MG63 (cell line): ENCODE measurements around the gene TACC2. TPM values are rescaled to one million over a fixed set of nuclear protein-coding genes. Genes with fewer than 3 reads are reported as not detected.

Experiments used
- DNase-seq: peaks from one replicate; pipeline ENCODE4 v3.0.0-alpha.2; 2020
- H3K27me3 ChIP-seq: fragments of 250-450 bp; sonication (Bioruptor Pico); 2 replicates; pipeline ENCODE4 v1.5.1; 2020; ENCODE audit warnings: mild to moderate bottlenecking, moderate library complexity
- H3K36me3 ChIP-seq: fragments of 250-450 bp; sonication (Bioruptor Pico); 2 replicates; pipeline ENCODE4 v1.5.1; 2020; ENCODE audit warnings: mild to moderate bottlenecking, moderate library complexity
- H3K4me3 ChIP-seq: fragments of 250-450 bp; sonication (Bioruptor Pico); 2 replicates; pipeline ENCODE4 v1.5.1; 2020; ENCODE audit warnings: mild to moderate bottlenecking, moderate library complexity
- H3K9me3 ChIP-seq: fragments of 250-450 bp; sonication (Bioruptor Pico); 2 replicates; pipeline ENCODE4 v1.5.1; 2020; ENCODE audit warnings: mild to moderate bottlenecking, moderate library complexity
- total RNA-seq: library from RNA; depleted of rRNA; stranded (reverse); fragments of >200 nt; shearing (Covaris generic); gene quantifications from 2 replicates; pipeline ENCODE4 v1.2.3, GENCODE V29; 2014; ENCODE audit warnings: low replicate concordance

Gene TACC2
- total RNA-seq, 1 experiment from 2014 or later = 7.3 TPM

- DNase-seq = no peak
- Histone ChIP-seq H3K4me3 (no peak overlapping the region), H3K27me3 (no peaks in the 10 kb centered on the region), H3K36me3 (peaks cover 2% of the 10 kb centered on the region; the same call in 1 of the 2 replicates), H3K9me3 (no peaks in the 10 kb centered on the region)
Observed at GRCh38 chr10:122207596-122207995, 218.6 kb downstream of the TACC2 start.

- Histone ChIP-seq H3K9me3 (no peaks in the 10 kb centered on the region), H3K4me3 (no peak overlapping the region), H3K36me3 (peaks cover 2% of the 10 kb centered on the region; the same call in 1 of the 2 replicates), H3K27me3 (no peaks in the 10 kb centered on the region)
- no peak for DNase-seq
Observed at GRCh38 chr10:122208571-122209430, 219.8 kb downstream of the TACC2 start.

GRCh38 chr10:122210481-122211265, 221.7 kb downstream of the TACC2 start:
- no peak overlapping the region for H3K4me3 ChIP-seq
- DNase-seq = no peak
- H3K9me3 ChIP-seq = no peaks in the 10 kb centered on the region
- peaks cover 2% of the 10 kb centered on the region; the same call in 1 of the 2 replicates for H3K36me3 ChIP-seq
- H3K27me3 ChIP-seq = no peaks in the 10 kb centered on the region

- no peak for DNase-seq
- Histone ChIP-seq H3K27me3 (no peaks in the 10 kb centered on the region), H3K4me3 (no peak overlapping the region), H3K9me3 (no peaks in the 10 kb centered on the region), H3K36me3 (peaks cover 2% of the 10 kb centered on the region)
Observed at GRCh38 chr10:122213364-122213763, 224.4 kb downstream of the TACC2 start.

- no peak for DNase-seq
- Histone ChIP-seq H3K36me3 (peaks cover 2% of the 10 kb centered on the region), H3K4me3 (no peak overlapping the region), H3K27me3 (no peaks in the 10 kb centered on the region), H3K9me3 (no peaks in the 10 kb centered on the region)
Observed at GRCh38 chr10:122213766-122214165, 224.8 kb downstream of the TACC2 start.

- Histone ChIP-seq H3K4me3 (no peak overlapping the region), H3K27me3 (no peaks in the 10 kb centered on the region), H3K9me3 (no peaks in the 10 kb centered on the region), H3K36me3 (peaks cover 2% of the 10 kb centered on the region)
- no peak for DNase-seq
Observed at GRCh38 chr10:122216047-122216446, 227.1 kb downstream of the TACC2 start.

GRCh38 chr10:122219340-122219739, 230.4 kb downstream of the TACC2 start:
- DNase-seq = no peak
- Histone ChIP-seq H3K9me3 (no peaks in the 10 kb centered on the region), H3K27me3 (no peaks in the 10 kb centered on the region), H3K36me3 (no peaks in the 10 kb centered on the region; the same call in none of the 2 replicates), H3K4me3 (no peak overlapping the region)

- Histone ChIP-seq H3K4me3 (no peak overlapping the region), H3K36me3 (no peaks in the 10 kb centered on the region; the same call in none of the 2 replicates), H3K9me3 (no peaks in the 10 kb centered on the region), H3K27me3 (no peaks in the 10 kb centered on the region)
- DNase-seq = no peak
Observed at GRCh38 chr10:122220736-122221135, 231.8 kb downstream of the TACC2 start.

GRCh38 chr10:122221958-122222357, 233.0 kb downstream of the TACC2 start:
- Histone ChIP-seq H3K9me3 (no peaks in the 10 kb centered on the region), H3K27me3 (no peaks in the 10 kb centered on the region), H3K36me3 (no peaks in the 10 kb centered on the region; the same call in none of the 2 replicates), H3K4me3 (no peak overlapping the region)
- no peak for DNase-seq

GRCh38 chr10:122222638-122223037, 233.7 kb downstream of the TACC2 start:
- H3K4me3 ChIP-seq = no peak overlapping the region
- H3K36me3 ChIP-seq = no peaks in the 10 kb centered on the region; the same call in 1 of the 2 replicates
- H3K9me3 ChIP-seq = no peaks in the 10 kb centered on the region
- H3K27me3 ChIP-seq = no peaks in the 10 kb centered on the region
- no peak for DNase-seq

- no peaks in the 10 kb centered on the region for H3K9me3 ChIP-seq
- H3K36me3 ChIP-seq = no peaks in the 10 kb centered on the region; the same call in 1 of the 2 replicates
- no peaks in the 10 kb centered on the region for H3K27me3 ChIP-seq
- H3K4me3 ChIP-seq = no peak overlapping the region
- DNase-seq = no peak
Observed at GRCh38 chr10:122224159-122224558, 235.2 kb downstream of the TACC2 start.

GRCh38 chr10:122225330-122225729, 236.4 kb downstream of the TACC2 start:
- Histone ChIP-seq H3K4me3 (no peak overlapping the region), H3K36me3 (no peaks in the 10 kb centered on the region; the same call in 1 of the 2 replicates), H3K27me3 (no peaks in the 10 kb centered on the region), H3K9me3 (no peaks in the 10 kb centered on the region)
- no peak for DNase-seq

- Histone ChIP-seq H3K27me3 (no peaks in the 10 kb centered on the region), H3K4me3 (no peak overlapping the region), H3K9me3 (no peaks in the 10 kb centered on the region), H3K36me3 (no peaks in the 10 kb centered on the region)
- no peak for DNase-seq
Observed at GRCh38 chr10:122227754-122228153, 238.8 kb downstream of the TACC2 start.

GRCh38 chr10:122229666-122230065, 240.7 kb downstream of the TACC2 start:
- Histone ChIP-seq H3K9me3 (no peaks in the 10 kb centered on the region), H3K4me3 (no peak overlapping the region), H3K36me3 (no peaks in the 10 kb centered on the region), H3K27me3 (no peaks in the 10 kb centered on the region)
- no peak for DNase-seq

GRCh38 chr10:122230222-122230621, 241.3 kb downstream of the TACC2 start:
- no peak for DNase-seq
- H3K9me3 ChIP-seq = no peaks in the 10 kb centered on the region

GRCh38 chr10:122232769-122233168, 243.8 kb downstream of the TACC2 start:
- no peak for DNase-seq
- no peaks in the 10 kb centered on the region for H3K27me3 ChIP-seq
- H3K36me3 ChIP-seq = no peaks in the 10 kb centered on the region; the same call in 1 of the 2 replicates
- no peak overlapping the region for H3K4me3 ChIP-seq
- no peaks in the 10 kb centered on the region for H3K9me3 ChIP-seq

More at GRCh38 chr10:122230222-122230621, 241.3 kb downstream of the TACC2 start:
- no peaks in the 10 kb centered on the region for H3K36me3 ChIP-seq
- H3K27me3 ChIP-seq = no peaks in the 10 kb centered on the region
- H3K4me3 ChIP-seq = no peak overlapping the region

- Histone ChIP-seq H3K4me3 (no peak overlapping the region), H3K36me3 (no peaks in the 10 kb centered on the region; the same call in 1 of the 2 replicates), H3K9me3 (no peaks in the 10 kb centered on the region), H3K27me3 (no peaks in the 10 kb centered on the region)
- no peak for DNase-seq
Observed at GRCh38 chr10:122233857-122234348, 244.9 kb downstream of the TACC2 start.
